OCI-LY3 (cell line): ENCODE data around the gene GTF3C4.

ENCODE experiments used
- H2AFZ ChIP-seq: fragments of 200-600, 300-600 bp; shearing (Covaris generic); 2 replicates; pipeline ENCODE4 v1.6.0; 2014; ENCODE audit warnings: antibody characterized with exemption, low read depth, low read length
- H3K27ac ChIP-seq: fragments of 200-600, 300-600 bp; sonication (generic); 2 replicates; pipeline ENCODE4 v1.5.1; 2014; ENCODE audit warnings: mild to moderate bottlenecking, low read length, moderate library complexity, mixed read lengths
- H3K27me3 ChIP-seq: fragments of 200-600, 300-600 bp; sonication (generic); 2 replicates; pipeline ENCODE4 v1.6.1; 2014; ENCODE audit warnings: low read depth, low read length, mixed read lengths
- H3K36me3 ChIP-seq: fragments of 200-600, 300-600 bp; sonication (generic); replicated peaks from 2 replicates; pipeline ENCODE3; 2014; ENCODE audit warnings: low read depth, low read length, mixed read lengths
- H3K4me1 ChIP-seq: fragments of 300-600, 200-600 bp; sonication (generic); 2 replicates; pipeline ENCODE4 v1.6.1; 2014; ENCODE audit warnings: low read length, mixed read lengths
- H3K4me2 ChIP-seq: fragments of 200-600, 300-600 bp; sonication (generic); 2 replicates; pipeline ENCODE4 v1.6.1; 2014; ENCODE audit warnings: low read length, mixed read lengths
- H3K4me3 ChIP-seq: fragments of 300-600, 200-600 bp; sonication (generic); 2 replicates; pipeline ENCODE4 v1.5.1; 2014; ENCODE audit warnings: antibody characterized with exemption, mild to moderate bottlenecking, low read length, moderate library complexity
- H3K79me2 ChIP-seq: fragments of 300-600, 200-600 bp; shearing (Covaris generic); 2 replicates; pipeline ENCODE4 v1.6.1; 2014; ENCODE audit warnings: mild to moderate bottlenecking, low read length, mixed read lengths
- H3K9ac ChIP-seq: fragments of 300-600, 200-600 bp; shearing (Covaris generic); 2 replicates; pipeline ENCODE4 v1.6.0; 2014; ENCODE audit warnings: mild to moderate bottlenecking, low read length, moderate library complexity
- H3K9me3 ChIP-seq: fragments of 200-600, 300-600 bp; shearing (Covaris generic); 2 replicates; pipeline ENCODE4 v1.6.1; 2014; ENCODE audit warnings: low read length, mixed read lengths; ENCODE audit not compliant: insufficient read depth
- H4K20me1 ChIP-seq: fragments of 200-600, 300-600 bp; sonication (generic); 2 replicates; pipeline ENCODE4 v1.6.1; 2016; ENCODE audit warnings: low read length, mixed read lengths; ENCODE audit not compliant: insufficient read depth
- EZH2phosphoT487 ChIP-seq: fragments of 200-600 bp; shearing (Covaris generic); IDR thresholded peaks from 2 replicates; pipeline ENCODE4 v1.6.1; 2018; ENCODE audit warnings: antibody characterized with exemption, mixed run types, low read depth
- TF ChIP-seq, protein P1 (sequence below): fragments of 200-600, 300-600 bp; sonication (generic); IDR thresholded peaks from 2 replicates; pipeline ENCODE4 v1.5.1; 2014; ENCODE audit warnings: antibody characterized with exemption, low read length, low read depth

The GTF3C4 gene

DNA sequence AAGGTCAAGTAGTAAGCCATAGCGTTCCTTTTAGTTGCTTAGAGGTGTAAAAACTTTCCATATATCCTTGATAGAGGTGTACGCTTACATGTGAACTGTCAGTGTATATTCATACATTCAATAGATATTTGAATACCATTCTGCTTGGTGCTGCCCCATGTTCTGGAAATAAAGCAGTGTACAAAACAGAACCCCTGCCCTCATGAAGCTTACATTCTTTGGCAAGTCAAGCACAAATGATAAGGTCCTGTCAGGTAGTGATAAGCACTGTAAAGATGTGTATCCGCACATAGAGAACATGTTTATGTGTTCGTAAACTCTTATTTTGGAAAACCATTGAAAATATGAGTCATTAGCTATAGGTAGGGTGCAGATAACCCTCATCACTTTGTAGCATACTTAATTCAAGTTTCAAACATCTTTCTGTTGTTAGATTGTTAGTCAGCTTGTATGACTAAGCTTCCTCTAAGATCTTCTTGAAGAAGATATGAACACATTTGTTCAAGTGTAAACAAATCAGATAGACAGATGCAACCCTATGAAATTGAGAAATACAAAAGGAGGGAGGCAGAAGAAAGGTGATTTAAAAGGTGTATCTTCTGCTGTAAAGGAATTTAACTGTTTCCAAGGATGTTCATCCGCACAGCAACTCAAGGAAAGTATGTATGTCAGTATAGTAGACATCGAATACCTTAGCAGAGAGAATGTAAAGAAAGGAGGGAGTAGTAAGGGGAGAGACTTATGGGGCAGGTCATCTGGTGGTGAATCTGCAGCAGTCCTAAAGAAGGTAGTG lies 1.6 kb downstream of the GTF3C4 start:
- no peak for TF ChIP-seq EZH2phosphoT487
- TF ChIP-seq, protein P1, sequence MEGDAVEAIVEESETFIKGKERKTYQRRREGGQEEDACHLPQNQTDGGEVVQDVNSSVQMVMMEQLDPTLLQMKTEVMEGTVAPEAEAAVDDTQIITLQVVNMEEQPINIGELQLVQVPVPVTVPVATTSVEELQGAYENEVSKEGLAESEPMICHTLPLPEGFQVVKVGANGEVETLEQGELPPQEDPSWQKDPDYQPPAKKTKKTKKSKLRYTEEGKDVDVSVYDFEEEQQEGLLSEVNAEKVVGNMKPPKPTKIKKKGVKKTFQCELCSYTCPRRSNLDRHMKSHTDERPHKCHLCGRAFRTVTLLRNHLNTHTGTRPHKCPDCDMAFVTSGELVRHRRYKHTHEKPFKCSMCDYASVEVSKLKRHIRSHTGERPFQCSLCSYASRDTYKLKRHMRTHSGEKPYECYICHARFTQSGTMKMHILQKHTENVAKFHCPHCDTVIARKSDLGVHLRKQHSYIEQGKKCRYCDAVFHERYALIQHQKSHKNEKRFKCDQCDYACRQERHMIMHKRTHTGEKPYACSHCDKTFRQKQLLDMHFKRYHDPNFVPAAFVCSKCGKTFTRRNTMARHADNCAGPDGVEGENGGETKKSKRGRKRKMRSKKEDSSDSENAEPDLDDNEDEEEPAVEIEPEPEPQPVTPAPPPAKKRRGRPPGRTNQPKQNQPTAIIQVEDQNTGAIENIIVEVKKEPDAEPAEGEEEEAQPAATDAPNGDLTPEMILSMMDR: no peak
- peaks cover 100% of the 10 kb centered on the region for H3K79me2 ChIP-seq
- peak overlapping the region; percentile 86 for H3K4me2 ChIP-seq
- peak overlapping the region; percentile 92 for H3K4me3 ChIP-seq
- no peak overlapping the region for H3K27ac ChIP-seq
- H3K27me3 ChIP-seq: no peaks in the 10 kb centered on the region
- peaks cover 10% of the 10 kb centered on the region for H3K36me3 ChIP-seq
- H2AFZ ChIP-seq: no peak overlapping the region
- H3K4me1 ChIP-seq: peaks cover 17% of the 10 kb centered on the region
- no peaks in the 10 kb centered on the region for H3K9me3 ChIP-seq
- H3K9ac ChIP-seq: peak overlapping the region; percentile 93
- peaks cover 43% of the 10 kb centered on the region for H4K20me1 ChIP-seq

DNA sequence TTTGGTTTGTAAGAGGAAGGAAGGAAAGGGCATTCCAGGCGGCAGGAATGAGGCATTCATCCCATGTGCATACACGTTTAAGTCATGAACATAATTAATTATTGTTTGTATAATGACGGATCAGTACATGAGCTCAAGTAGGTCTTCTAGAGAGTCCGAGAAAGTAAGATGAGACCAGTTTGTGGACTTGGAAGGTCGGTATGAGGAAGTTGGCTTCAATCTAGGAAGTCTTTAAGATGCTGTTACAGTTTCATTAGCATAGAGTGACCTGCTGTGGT lies 2.1 kb downstream of the GTF3C4 start:
- Histone ChIP-seq H3K27me3 (no peaks in the 10 kb centered on the region), H4K20me1 (peaks cover 48% of the 10 kb centered on the region), H3K9me3 (no peaks in the 10 kb centered on the region), H3K4me2 (peak overlapping the region; percentile 86; the same call in 1 of the 2 replicates), H2AFZ (no peak overlapping the region), H3K9ac (no peak overlapping the region), H3K27ac (no peak overlapping the region), H3K36me3 (peaks cover 10% of the 10 kb centered on the region), H3K4me1 (peaks cover 17% of the 10 kb centered on the region), H3K79me2 (peaks cover 100% of the 10 kb centered on the region), H3K4me3 (no peak overlapping the region)
- no peak for TF ChIP-seq EZH2phosphoT487
- TF ChIP-seq, protein P1: no peak

DNA sequence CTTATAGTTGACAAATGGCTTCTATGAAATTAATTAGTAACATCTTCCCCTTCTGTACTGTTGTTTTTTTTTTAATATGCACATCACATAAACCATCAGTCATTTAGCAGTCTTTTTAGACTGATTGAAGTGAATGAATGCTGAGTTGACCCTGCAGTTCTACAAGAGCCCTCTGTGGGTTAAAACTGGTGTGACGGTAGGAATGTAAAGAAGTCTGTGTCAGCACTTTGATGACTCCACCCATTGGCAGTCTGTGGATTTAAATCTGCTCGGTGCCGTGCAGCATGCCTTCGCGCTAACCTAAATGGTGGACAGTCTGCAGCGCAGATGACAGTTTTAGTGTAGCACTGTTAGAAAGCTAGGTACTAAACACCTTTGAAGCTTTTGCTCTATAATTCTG lies 3.1 kb downstream of the GTF3C4 start:
- peaks cover 100% of the 10 kb centered on the region for H3K79me2 ChIP-seq
- TF ChIP-seq, protein P1: no peak
- no peak for TF ChIP-seq EZH2phosphoT487
- H3K27me3 ChIP-seq: no peaks in the 10 kb centered on the region
- peaks cover 49% of the 10 kb centered on the region for H4K20me1 ChIP-seq
- H3K9ac ChIP-seq: no peak overlapping the region
- no peak overlapping the region for H2AFZ ChIP-seq
- H3K4me2 ChIP-seq: no peak overlapping the region
- no peaks in the 10 kb centered on the region for H3K9me3 ChIP-seq
- H3K36me3 ChIP-seq: peaks cover 16% of the 10 kb centered on the region
- no peak overlapping the region for H3K4me3 ChIP-seq
- H3K27ac ChIP-seq: no peak overlapping the region
- peaks cover 17% of the 10 kb centered on the region for H3K4me1 ChIP-seq

DNA sequence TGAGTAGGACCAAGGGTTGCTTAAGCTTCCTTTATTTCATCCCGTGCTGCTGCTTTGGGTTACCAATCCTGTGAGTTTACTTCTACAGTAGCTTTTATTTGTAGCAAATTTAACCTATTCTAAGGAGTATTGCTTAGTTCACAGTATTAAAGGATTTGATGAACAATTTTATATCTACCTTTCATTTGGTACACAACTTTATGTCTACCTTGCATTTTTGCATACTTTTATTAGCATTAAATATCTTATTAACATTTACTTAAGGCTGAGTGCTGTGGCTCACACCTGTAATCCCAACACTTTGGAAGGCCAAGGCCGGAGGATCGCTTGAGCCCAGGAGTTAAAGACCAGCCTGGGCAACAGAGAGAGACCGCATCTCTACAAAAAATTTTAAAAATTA lies 4.2 kb downstream of the GTF3C4 start:
- Histone ChIP-seq H3K9ac (no peak overlapping the region), H3K79me2 (peaks cover 100% of the 10 kb centered on the region), H2AFZ (no peak overlapping the region), H3K27ac (no peak overlapping the region), H3K4me2 (no peak overlapping the region), H4K20me1 (peaks cover 50% of the 10 kb centered on the region), H3K9me3 (no peaks in the 10 kb centered on the region), H3K36me3 (peaks cover 27% of the 10 kb centered on the region), H3K27me3 (no peaks in the 10 kb centered on the region), H3K4me3 (no peak overlapping the region), H3K4me1 (peaks cover 14% of the 10 kb centered on the region)
- TF ChIP-seq, protein P1: no peak
- no peak for TF ChIP-seq EZH2phosphoT487
